Endothelial cell of umbilical vein (primary cell): ENCODE results near the gene RPS19. TPM values are rescaled to one million over a fixed set of nuclear protein-coding genes. Genes with fewer than 3 reads are reported as not detected.

Source experiments
- BruUV-seq: library from RNA; stranded (reverse); fragments of 400-500 nt; replicated peaks from 2 replicates; lab custom pipeline; 2021; lab: Mats Ljungman, UMichigan
- CTCF ChIA-PET: fragments of 300-600, 350-600 bp; sonication (Branson Sonifier 250); formaldehyde crosslinking; loops from one replicate; lab custom pipeline; 2021; ENCODE audit warnings: antibody characterized with exemption, inconsistent platforms; lab: Charles Lee
- POLR2A ChIA-PET: fragments of 300-600, 350-600 bp; sonication (Branson Sonifier 250); formaldehyde crosslinking; loops from one replicate; lab custom pipeline; 2021; ENCODE audit warnings: antibody characterized with exemption, inconsistent platforms; lab: Charles Lee
- DNase-seq: peaks from one replicate; pipeline ENCODE4 v3.0.0-alpha.2; 2011; ENCODE audit warnings: low read depth, low spot score
- FAIRE-seq: peaks from 2 replicates; lab custom pipeline; 2011; peaks lifted over from hg19 to GRCh38; lab: Jason Lieb, UNC
- H2AFZ ChIP-seq: 2 replicates; pipeline ENCODE4 v1.6.0; 2012; ENCODE audit warnings: low read depth, low read length, control low read depth, inconsistent platforms
- H3K27ac ChIP-seq: 2 replicates; pipeline ENCODE4 v1.5.1; 2011; ENCODE audit warnings: low read depth, mild to moderate bottlenecking, control low read depth, low read length, moderate library complexity; ENCODE audit not compliant: insufficient read depth
- H3K27me3 ChIP-seq, 2 experiments: 2 replicates each; pipeline versions ENCODE4 v1.6.0 to v1.6.1; 2011; ENCODE audit warnings: low read length in 2 of 2, mixed read lengths in 1 of 2; ENCODE audit not compliant: control insufficient read depth in 2 of 2, insufficient read depth in 2 of 2
- H3K36me3 ChIP-seq, 2 experiments: 2 replicates in 1 of 2; 3 replicates in 1 of 2; pipeline ENCODE4 v1.5.1; 2011; ENCODE audit warnings: low read length in 2 of 2, mild to moderate bottlenecking in 1 of 2, moderate library complexity in 1 of 2; ENCODE audit not compliant: control insufficient read depth in 2 of 2, insufficient read depth in 2 of 2; ENCODE audit errors: extremely low read depth in 1 of 2
- H3K4me1 ChIP-seq: 3 replicates; pipeline ENCODE4 v1.5.1; 2011; ENCODE audit warnings: mild to moderate bottlenecking, low read length; ENCODE audit not compliant: control insufficient read depth, insufficient read depth; ENCODE audit errors: extremely low read depth
- H3K4me2 ChIP-seq: 2 replicates; pipeline ENCODE4 v1.6.1; 2011; ENCODE audit warnings: low read length, control low read depth, mixed read lengths; ENCODE audit not compliant: insufficient read depth
- H3K4me3 ChIP-seq, 3 experiments: fragments of 200-600 bp in 1 of 3; sonication (generic), shearing (Covaris generic) in 1 of 3; replicated peaks in 1 of 3; 2 replicates each; pipeline ENCODE4 v1.5.1; 2011 to 2016; ENCODE audit warnings: control low read depth in 3 of 3, low read length in 3 of 3, mild to moderate bottlenecking in 2 of 3, inconsistent platforms in 1 of 3, low read depth in 1 of 3, moderate library complexity in 1 of 3; ENCODE audit not compliant: insufficient read depth in 1 of 3
- H3K79me2 ChIP-seq: 2 replicates; pipeline ENCODE4 v1.6.0; 2012; ENCODE audit warnings: low read length, inconsistent platforms; ENCODE audit not compliant: control insufficient read depth, insufficient read depth
- H3K9ac ChIP-seq: replicated peaks from 2 replicates; pipeline ENCODE3; 2011; ENCODE audit warnings: low read length, control low read depth; ENCODE audit not compliant: insufficient read depth; ENCODE audit errors: extremely low read depth
- H3K9me1 ChIP-seq: replicated peaks from 3 replicates; pipeline ENCODE4 v1.6.0; 2011; ENCODE audit warnings: mild to moderate bottlenecking, low read length; ENCODE audit not compliant: control insufficient read depth, insufficient read depth; ENCODE audit errors: extremely low read depth
- H3K9me3 ChIP-seq: replicated peaks from 2 replicates; pipeline ENCODE4 v1.5.1; 2012; ENCODE audit warnings: low read length, inconsistent platforms; ENCODE audit not compliant: control insufficient read depth, insufficient read depth
- H4K20me1 ChIP-seq: replicated peaks from 2 replicates; pipeline ENCODE3; 2011; ENCODE audit warnings: mild to moderate bottlenecking, low read length; ENCODE audit not compliant: control insufficient read depth, insufficient read depth; ENCODE audit errors: extremely low read depth
- CTCF ChIP-seq, 2 donors: IDR thresholded peaks; 1 replicate in 1 of 2; 2 replicates in 1 of 2; pipeline ENCODE4 v1.5.1; 2011; ENCODE audit warnings: low read length in 2 of 2, mild to moderate bottlenecking in 2 of 2, moderate library complexity in 2 of 2, control low read depth in 1 of 2, inconsistent platforms in 1 of 2, low read depth in 1 of 2; ENCODE audit not compliant: insufficient read depth in 1 of 2; ENCODE audit errors: extremely low read depth in 1 of 2
- POLR2A ChIP-seq: IDR thresholded peaks from 2 replicates; pipeline ENCODE4 v1.6.1; 2012; ENCODE audit warnings: low read depth, mild to moderate bottlenecking, control low read depth, low read length
- dilution Hi-C: fragments of 300-500 bp; cut with MboI; formaldehyde crosslinking; loops from one replicate; pipeline ENCODE4 v1.15.0; 2019; ENCODE audit warnings: low sequenced_read_pairs; ENCODE audit not compliant: extremely low pct_ligation_motif_present
- intact Hi-C: fragments of 100-400 bp; cut with micrococcal nuclease; formaldehyde crosslinking; loops from one replicate; pipeline ENCODE4 v1.10.0; 2022
- polyA plus RNA-seq, 4 experiments: library from polyadenylated mRNA; depleted of rRNA in 3 of 4; stranded (reverse) in 3 of 4; unstranded in 1 of 4; fragments of >200 nt; gene quantifications; 2 replicates each; pipeline versions ENCODE4 v1.2.1 to v1.2.3, GENCODE V29; 2011 to 2012; ENCODE audit warnings: missing spikeins in 1 of 4
- total RNA-seq: library from RNA; stranded (reverse); gene quantifications from 2 replicates; pipeline ENCODE4 v1.2.3, GENCODE V29; 2021

Gene RPS19
- total and polyA plus RNA-seq, 2 donors (not counting 3 experiments of a cell fraction or from before 2014, with no cell fraction given) = 2,234 to 4,353 TPM

GRCh38 chr19:41869374-41869955, 9.4 kb downstream of the RPS19 start:
- H3K9me1 ChIP-seq = no peaks in the 10 kb centered on the region
- POLR2A ChIA-PET = interaction anchor here (1.1 to 1.9 kb wide), 2 partner anchors 9 to 81 kb away, joined by 3 to 7 read pairs; partner anchors contain the start of gene RPS19
- peaks cover 40% of the 10 kb centered on the region for H3K79me2 ChIP-seq
- H3K27me3 ChIP-seq = no peaks in the 10 kb centered on the region
- no TSS peak for BruUV-seq
- FAIRE-seq (no peak), DNase-seq (no peak)
- peaks cover 4% of the 10 kb centered on the region for H3K4me1 ChIP-seq
- no peaks in the 10 kb centered on the region for H3K9me3 ChIP-seq
- intact Hi-C loops (no loop called here), dilution Hi-C loops (no loop called here)
- no peak for TF ChIP-seq CTCF (IDR thresholded peaks at IDR 0.05; ENCODE audit: extremely low read depth in 1 of 2, insufficient read depth in 1 of 2, low read depth in 1 of 2, low read length in 2 of 2)
- peak; percentile 46 for TF ChIP-seq POLR2A
- peaks cover 34 to 55% of the 10 kb centered on the region in 2 experiments for H3K36me3 ChIP-seq
- H3K4me2 ChIP-seq = no peak overlapping the region
- no peak overlapping the region for H3K9ac ChIP-seq
- CTCF ChIA-PET = no interaction called here
- H3K27ac ChIP-seq = no peak overlapping the region
- no peak overlapping the region for H2AFZ ChIP-seq
- no peak overlapping the region for H3K4me3 ChIP-seq
- no peaks in the 10 kb centered on the region for H4K20me1 ChIP-seq

GRCh38 chr19:41870401-41870873, 10.4 kb downstream of the RPS19 start:
- no peak overlapping the region for H3K4me3 ChIP-seq
- TF ChIP-seq CTCF (IDR thresholded peaks at IDR 0.05; ENCODE audit: extremely low read depth in 1 of 2, insufficient read depth in 1 of 2, low read depth in 1 of 2, low read length in 2 of 2) (no peak), POLR2A (peak; percentile 29)
- no peak overlapping the region for H2AFZ ChIP-seq
- H3K4me2 ChIP-seq = no peak overlapping the region
- no peaks in the 10 kb centered on the region for H3K27me3 ChIP-seq
- no peaks in the 10 kb centered on the region for H4K20me1 ChIP-seq
- no peak overlapping the region for H3K27ac ChIP-seq
- no peak for DNase-seq
- H3K9me3 ChIP-seq = no peaks in the 10 kb centered on the region
- no TSS peak for BruUV-seq
- peaks cover 31 to 47% of the 10 kb centered on the region in 2 experiments for H3K36me3 ChIP-seq
- ChIA-PET POLR2A (interaction anchor here (0.6 to 0.9 kb wide), 4 partner anchors 10 to 74 kb away, joined by 3 to 8 read pairs (median 5); partner anchors contain the start of gene RPS19), CTCF (no interaction called here)
- intact Hi-C loops (no loop called here), dilution Hi-C loops (no loop called here)
- FAIRE-seq = no peak
- H3K9ac ChIP-seq = no peak overlapping the region
- peaks cover 31% of the 10 kb centered on the region for H3K79me2 ChIP-seq
- H3K4me1 ChIP-seq = peaks cover 2% of the 10 kb centered on the region
- no peaks in the 10 kb centered on the region for H3K9me1 ChIP-seq
